NCI-H2196 (cell line): ENCODE data around the gene BTN2A1.
A peak's percentile ranks its signal among the peaks of the same experiment; 100 is the strongest.

Source experiments
- DNase-seq: peaks from one replicate; lab custom pipeline; 2025; ENCODE audit not compliant: unreplicated experiment; lab: John Stamatoyannopoulos, UW

BTN2A1 gene

GRCh38 chr6:26464416-26465131 lies 6.8 kb downstream of the BTN2A1 start:
- no peak for DNase-seq

DNA sequence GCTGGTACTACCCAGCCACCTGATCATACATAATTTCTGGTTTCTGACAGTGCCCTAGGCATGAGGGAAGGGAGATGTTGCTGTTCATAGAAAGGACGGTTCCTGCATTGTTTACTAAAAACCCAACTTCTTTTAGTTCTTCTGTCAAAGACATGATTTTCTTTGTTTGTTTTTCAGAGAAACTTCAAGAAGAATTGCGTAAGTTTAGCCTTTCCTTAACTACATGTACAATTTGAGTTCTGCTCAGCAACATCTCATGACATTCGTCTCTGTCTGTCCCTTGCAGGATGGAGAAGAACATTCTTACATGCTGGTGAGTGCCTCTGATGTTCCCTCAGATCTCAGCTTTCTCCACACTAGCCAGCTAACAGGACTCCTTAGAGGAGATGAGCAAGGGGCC lies 8.0 kb downstream of the BTN2A1 start:
- no peak for DNase-seq

DNA sequence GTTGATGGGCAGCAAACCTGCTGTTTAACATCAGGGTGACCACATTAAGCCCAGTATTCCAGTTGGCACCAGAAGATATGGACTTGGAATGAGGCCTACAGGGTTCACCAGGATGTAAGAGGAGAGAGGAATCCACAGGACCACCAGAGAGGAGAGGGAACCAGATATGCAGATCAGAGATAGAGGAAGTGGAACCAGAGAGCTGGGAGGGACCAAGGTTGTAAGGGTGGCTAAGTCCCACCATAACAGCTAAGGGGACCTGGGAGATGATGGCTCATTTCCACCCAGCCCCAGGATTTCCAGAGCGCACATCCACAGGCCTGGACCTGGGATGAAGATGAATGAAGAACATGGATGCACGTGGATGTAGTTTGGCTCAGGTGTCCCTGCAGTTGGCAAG lies 11.1 kb downstream of the BTN2A1 start:
- no peak for DNase-seq

DNA sequence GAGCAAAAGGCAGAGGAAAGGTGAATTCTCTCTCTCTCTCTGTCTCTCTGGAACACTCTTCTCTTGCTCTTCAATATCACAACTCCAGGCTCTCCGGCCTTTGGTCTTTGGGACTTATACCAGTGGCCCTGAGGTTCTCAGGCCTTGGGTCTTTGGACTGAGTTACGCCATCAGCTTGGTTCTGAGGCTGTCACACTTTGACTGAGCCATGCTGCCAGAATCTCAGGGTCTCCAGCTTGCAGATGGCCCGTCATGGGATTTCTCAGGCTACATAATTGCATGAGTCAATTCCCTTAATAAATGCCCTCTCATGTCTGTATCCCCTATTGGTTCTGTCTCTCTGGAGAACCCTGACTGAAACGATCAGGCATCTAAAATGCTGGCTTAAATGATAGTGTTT lies 12.9 kb downstream of the BTN2A1 start:
- no peak for DNase-seq

- DNase-seq = no peak
These were observed 14.2 kb downstream of the BTN2A1 start for GRCh38 chr6:26471970-26472369.

DNA sequence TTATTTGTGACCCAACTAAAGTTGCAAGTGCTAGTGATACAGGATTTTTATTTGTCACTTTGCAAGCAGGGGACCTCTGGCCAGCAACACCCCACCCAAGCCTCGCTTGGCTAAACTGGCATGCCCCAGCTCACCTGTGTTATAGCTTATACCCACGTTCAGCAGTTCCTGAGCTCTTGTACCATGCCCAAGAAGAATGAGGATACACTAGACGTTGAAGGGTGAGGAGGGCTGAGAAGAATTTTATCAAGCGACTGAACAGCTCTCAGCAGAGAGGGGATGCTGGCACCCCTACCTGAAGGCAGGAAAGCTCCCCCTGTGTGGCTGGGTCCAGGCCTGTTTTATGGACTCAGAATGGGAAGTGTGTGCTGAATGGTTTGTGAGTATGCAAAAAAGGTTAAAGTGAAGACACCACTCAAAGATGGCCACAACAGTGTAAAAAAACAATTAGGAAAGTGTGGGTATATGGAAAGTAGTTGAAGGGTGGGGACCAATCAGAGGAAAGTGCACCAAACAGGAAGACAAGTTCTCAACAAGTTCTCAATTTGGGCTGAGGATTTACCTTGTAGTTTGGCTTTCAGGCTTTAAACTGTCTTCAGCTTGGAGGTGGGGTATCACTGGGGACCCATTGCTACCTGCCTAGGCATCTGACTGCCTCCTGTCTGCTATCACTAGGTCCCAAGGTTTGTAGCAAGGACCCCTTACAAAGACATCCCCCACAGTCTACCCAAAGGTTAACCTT lies 15.0 kb downstream of the BTN2A1 start:
- DNase-seq = no peak

DNA sequence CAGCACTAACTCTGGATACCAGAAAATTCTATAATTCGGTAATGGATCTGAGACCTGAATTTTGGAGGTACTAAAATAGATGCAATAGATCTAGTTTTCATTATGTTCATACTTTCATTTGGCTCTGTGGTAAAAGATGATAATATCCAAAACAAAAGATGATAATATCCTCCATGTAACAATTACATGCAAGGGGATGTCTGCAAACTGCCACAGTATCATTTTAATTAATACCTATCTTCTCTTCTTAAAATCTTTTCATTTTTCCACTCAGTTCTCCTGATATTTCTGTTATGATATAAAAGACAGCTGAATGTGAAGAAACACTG lies 15.6 kb downstream of the BTN2A1 start:
- DNase-seq = no peak

DNA sequence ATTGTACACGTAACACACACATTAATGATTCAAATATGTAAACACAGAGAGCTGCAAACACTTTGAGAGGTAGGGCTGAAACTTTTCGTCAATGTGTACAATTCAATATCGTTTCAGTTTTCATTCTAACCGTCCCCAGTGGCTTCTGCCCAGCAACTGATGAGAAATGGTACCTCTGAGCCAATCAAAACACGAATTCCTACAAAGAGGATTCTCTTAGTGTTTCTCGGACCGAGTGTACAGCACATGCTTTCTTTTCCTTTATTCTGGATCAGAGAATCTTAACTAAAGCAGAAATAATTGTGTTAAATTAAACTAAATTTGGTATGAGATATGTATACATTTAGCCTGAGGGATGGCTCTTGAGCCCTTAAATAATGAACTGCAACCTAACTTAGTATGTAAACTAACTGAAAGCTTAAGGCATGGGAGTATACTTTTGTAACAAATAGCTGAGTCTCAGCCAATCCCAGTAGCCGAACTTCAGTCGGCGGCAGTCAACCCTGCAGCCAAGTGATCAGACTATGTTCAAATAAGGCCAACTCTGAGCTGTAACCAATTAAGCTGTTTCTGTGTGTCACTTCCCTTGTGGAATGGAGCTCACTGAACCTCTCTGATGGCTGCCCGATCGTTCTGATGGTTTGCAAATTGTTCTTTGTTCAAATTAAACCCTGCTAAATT lies 16.1 kb downstream of the BTN2A1 start:
- DNase-seq = peak; percentile 84

- DNase-seq = no peak
These were observed 16.7 kb downstream of the BTN2A1 start for GRCh38 chr6:26474439-26474881.

DNA sequence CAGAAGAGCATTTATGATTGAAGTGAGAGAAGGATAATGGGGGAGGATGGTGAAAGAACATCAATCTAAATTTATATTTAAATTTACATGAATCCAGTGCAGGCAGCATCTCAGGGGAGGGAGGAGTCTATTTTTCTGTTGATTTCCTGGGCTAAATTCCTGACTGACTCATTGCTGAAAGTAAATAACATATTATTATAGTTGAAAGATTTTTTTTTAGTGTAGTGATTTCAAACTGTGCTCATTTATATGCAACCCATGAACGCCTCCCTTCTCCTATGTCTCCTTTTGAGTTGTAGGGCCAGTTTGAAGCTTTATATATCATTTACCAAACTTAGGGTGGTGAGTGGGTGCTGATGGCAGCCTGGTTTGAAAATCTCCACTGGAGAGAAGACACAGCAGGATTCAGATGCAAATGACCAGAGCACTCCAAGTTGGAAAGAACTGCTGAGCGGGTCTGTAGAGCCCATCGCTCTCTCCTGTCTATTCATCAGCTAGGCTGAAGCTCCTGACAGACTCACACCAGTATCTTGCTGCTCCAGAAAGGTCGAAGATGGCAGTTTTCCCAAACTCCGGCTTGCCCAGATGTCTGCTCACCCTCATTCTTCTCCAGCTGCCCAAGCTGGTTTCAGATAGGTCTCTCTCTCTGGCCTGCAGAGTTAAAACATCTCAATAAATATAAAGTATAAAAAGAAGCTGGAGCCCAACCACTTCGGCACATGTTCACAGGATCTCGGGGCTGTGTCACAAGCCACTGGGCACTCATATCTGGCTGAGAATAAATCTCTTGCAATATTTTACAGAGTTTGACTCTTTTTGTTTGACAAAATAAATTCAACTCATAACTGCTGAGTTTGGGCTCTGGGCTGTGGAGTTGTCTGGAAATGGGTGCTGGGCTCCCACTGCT lies 18.3 kb downstream of the BTN2A1 start:
- no peak for DNase-seq

DNA sequence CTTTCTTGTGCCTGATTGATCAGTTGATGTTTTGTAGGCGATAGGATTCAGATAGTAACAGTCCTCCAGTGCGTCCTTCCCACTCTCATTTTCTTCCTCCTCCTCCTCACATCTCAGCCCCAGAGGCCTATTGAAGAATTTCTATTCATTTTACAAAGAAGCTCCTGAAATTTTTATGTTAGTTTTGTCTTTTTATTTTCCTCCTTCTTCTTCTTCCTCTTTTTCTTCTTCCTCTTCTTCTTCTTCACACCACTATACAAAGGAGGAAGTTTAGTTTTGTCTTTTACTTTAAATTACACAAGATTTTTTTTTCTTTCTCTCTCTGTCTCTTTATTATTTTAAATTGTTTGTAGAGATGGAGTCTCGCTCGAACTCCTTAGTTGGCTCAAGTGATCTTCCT lies 19.1 kb downstream of the BTN2A1 start:
- DNase-seq = no peak

DNA sequence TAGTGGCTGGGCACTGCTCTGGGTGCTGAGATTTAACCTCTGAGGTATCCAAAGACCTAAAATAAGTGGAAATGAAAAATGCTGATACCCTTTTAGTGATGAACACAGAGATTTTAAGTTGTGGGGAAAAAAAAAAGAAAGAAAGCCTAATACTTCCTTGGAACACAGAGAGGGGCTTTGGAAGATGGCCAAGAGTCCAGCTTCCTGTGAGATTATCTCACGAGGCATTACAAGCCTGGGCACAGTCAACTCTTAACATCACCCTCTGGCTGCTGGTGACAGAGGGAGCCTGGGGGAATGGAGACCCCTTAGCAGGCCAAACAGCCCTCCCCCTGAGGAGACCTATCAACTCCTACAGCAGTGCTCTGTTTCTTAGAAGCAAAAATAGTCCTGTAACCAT lies 19.7 kb downstream of the BTN2A1 start:
- DNase-seq = no peak

- DNase-seq = no peak
These were observed 20.6 kb downstream of the BTN2A1 start for GRCh38 chr6:26478100-26478984.

- no peak for DNase-seq
These were observed 21.2 kb downstream of the BTN2A1 start for GRCh38 chr6:26478985-26479278.

GRCh38 chr6:26482338-26482737 lies 24.6 kb downstream of the BTN2A1 start:
- no peak for DNase-seq

- no peak for DNase-seq
These were observed 26.0 kb downstream of the BTN2A1 start for GRCh38 chr6:26483727-26484126.

- no peak for DNase-seq
These were observed 26.4 kb downstream of the BTN2A1 start for GRCh38 chr6:26484161-26484560.

DNA sequence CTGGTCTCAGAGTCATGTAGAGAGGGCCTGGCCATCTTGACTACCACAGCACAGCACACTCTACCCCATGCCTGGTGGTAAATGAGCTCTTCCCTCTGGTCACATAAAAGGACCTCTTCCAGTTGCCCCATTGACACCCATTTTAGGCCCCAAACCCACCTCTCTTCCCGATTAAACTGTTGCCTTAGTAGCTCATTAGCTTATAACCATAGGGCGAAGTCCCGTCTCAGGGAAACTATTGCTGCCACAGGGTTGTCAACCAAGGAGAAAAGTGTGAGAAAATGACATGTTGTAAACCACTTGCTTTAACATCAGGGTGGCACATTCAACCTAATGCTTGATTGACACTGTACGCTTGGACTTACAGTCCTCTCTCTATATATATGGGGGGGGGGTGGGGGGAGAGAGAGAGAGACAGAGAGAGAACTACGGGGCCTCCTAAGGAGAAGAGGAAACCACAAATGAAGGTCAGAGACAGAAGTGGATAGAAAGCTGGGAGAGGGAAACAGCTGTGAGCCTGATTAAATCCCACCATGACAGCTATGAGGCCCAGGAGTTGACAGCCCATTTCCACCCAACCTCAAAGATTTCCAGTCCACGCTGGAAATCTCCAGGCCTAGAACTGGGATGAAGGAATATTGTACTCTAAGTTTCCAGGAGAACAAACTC lies 27.5 kb downstream of the BTN2A1 start:
- no peak for DNase-seq

- no peak for DNase-seq
These were observed 28.6 kb downstream of the BTN2A1 start for GRCh38 chr6:26486358-26486757.

DNA sequence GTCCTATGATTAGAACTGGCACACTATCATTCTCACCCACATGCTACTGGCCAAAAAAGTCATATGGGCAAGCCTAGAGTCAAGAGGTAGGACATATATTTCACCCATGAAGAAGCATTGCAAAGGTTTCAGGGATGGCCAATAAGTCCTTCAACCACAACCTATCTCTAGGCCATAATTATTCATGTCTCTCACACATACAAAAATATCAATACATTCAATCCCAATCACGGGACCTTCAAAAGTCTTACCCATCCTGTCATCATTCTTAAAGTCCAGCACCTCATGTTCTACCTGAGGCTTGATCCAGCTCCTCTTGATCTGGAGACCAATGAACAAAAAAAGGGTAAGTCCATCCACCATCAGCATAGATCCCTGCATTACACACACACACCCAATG lies 29.7 kb downstream of the BTN2A1 start:
- DNase-seq = no peak
